HEK293T (cell line): ENCODE data around the gene FKBP8.

Experiments
- ARNT ChIP-seq: fragments of 450-650 bp; IDR thresholded peaks from 2 replicates; pipeline ENCODE4 v1.6.1; 2017; ENCODE audit warnings: mild to moderate bottlenecking
- BHLHE40 ChIP-seq: fragments of 450-650 bp; IDR thresholded peaks from 2 replicates; pipeline ENCODE4 v1.6.1; 2016; ENCODE audit warnings: mild to moderate bottlenecking, moderate library complexity, borderline replicate concordance
- CTBP1 ChIP-seq: fragments of 450-650 bp; IDR thresholded peaks from 2 replicates; pipeline ENCODE4 v1.6.1; 2016; ENCODE audit warnings: borderline replicate concordance
- ELF4 ChIP-seq: fragments of 450-650 bp; IDR thresholded peaks from 2 replicates; pipeline ENCODE4 v1.6.1; 2017; ENCODE audit warnings: antibody characterized with exemption
- FOXA1 ChIP-seq: fragments of 450-650 bp; IDR thresholded peaks from 2 replicates; pipeline ENCODE4 v1.6.1; 2016; ENCODE audit warnings: mild to moderate bottlenecking
- FOXK2 ChIP-seq: fragments of 450-650 bp; IDR thresholded peaks from 2 replicates; pipeline ENCODE4 v1.6.1; 2016; ENCODE audit warnings: mild to moderate bottlenecking
- FOXM1 ChIP-seq: fragments of 450-650 bp; IDR thresholded peaks from 2 replicates; pipeline ENCODE4 v1.6.1; 2017; ENCODE audit warnings: mild to moderate bottlenecking, borderline replicate concordance
- HDGF ChIP-seq: fragments of 450-650 bp; IDR thresholded peaks from 2 replicates; pipeline ENCODE4 v1.6.1; 2017; ENCODE audit warnings: antibody characterized with exemption, borderline replicate concordance
- NFRKB ChIP-seq: fragments of 450-650 bp; IDR thresholded peaks from 2 replicates; pipeline ENCODE4 v1.6.1; 2016; ENCODE audit warnings: mild to moderate bottlenecking, moderate library complexity
- PKNOX1 ChIP-seq: fragments of 450-650 bp; IDR thresholded peaks from 2 replicates; pipeline ENCODE4 v1.6.1; 2016
- SP1 ChIP-seq: fragments of 450-650 bp; IDR thresholded peaks from 2 replicates; pipeline ENCODE4 v1.6.1; 2017
- SUZ12 ChIP-seq: fragments of 450-650 bp; IDR thresholded peaks from 2 replicates; pipeline ENCODE4 v1.6.1; 2016; ENCODE audit warnings: mild to moderate bottlenecking
- TARDBP ChIP-seq: fragments of 450-650 bp; IDR thresholded peaks from 2 replicates; pipeline ENCODE4 v1.6.1; 2016
- ZNF384 ChIP-seq: fragments of 450-650 bp; IDR thresholded peaks from 2 replicates; pipeline ENCODE4 v1.6.1; 2016

- TF ChIP-seq ARNT, result no peak
- no peak for TF ChIP-seq ZNF384
- TF ChIP-seq HDGF, result no peak
- TF ChIP-seq FOXM1, result no peak
- TF ChIP-seq FOXA1, result no peak
- no peak for TF ChIP-seq TARDBP
- no peak for TF ChIP-seq ELF4
- no peak for TF ChIP-seq PKNOX1
- no peak for TF ChIP-seq SP1
- TF ChIP-seq NFRKB, result no peak
- no peak for TF ChIP-seq CTBP1
- TF ChIP-seq BHLHE40, result no peak
- TF ChIP-seq FOXK2, result no peak
- no peak for TF ChIP-seq SUZ12
Measured at GRCh38 chr19:18568367-18568766, 25.0 kb upstream of the FKBP8 start.
